Measurements from ENCODE around the gene MBOAT7.
"Not testable (repeated sequence)": the region's sequence is repeated elsewhere in the genome, so short reads cannot be mapped to it uniquely, and the experiment has no call there.

MBOAT7 gene

GRCh38 chr19:54189145-54189734, at the start of gene MBOAT7:
MBOAT7 (minus strand) TSS chr19:54189580; CDS start chr19:54188508, 1,072 bp downstream.
- H3K4me3 ChIP-seq (ENCODE audit: low read length), result peak within 1 kb of the TSS; percentile 79
- H3K9me3 ChIP-seq (ENCODE audit: low read length), result no peaks in the 10 kb centered on the region
- H3K27me3 ChIP-seq (ENCODE audit: insufficient read depth, low read length), result no peaks in the 10 kb centered on the region
- H2AFZ ChIP-seq (ENCODE audit: low read depth, low read length), result peak within 1 kb of the TSS; percentile 52
- H3K4me1 ChIP-seq (ENCODE audit: insufficient read depth, low read length), result peaks cover 19% of the 10 kb centered on the region
- H3K36me3 ChIP-seq (ENCODE audit: insufficient read depth, low read length), result peaks cover 28% of the 10 kb centered on the region

- Histone ChIP-seq H3K4me1 (ENCODE audit: insufficient read depth, low read length) (no peaks in the 10 kb centered on the region), H3K27me3 (ENCODE audit: insufficient read depth, low read length) (no peaks in the 10 kb centered on the region), H3K36me3 (ENCODE audit: insufficient read depth, low read length) (no peaks in the 10 kb centered on the region), H3K4me3 (ENCODE audit: low read length) (no peak overlapping the region), H2AFZ (ENCODE audit: low read depth, low read length) (no peak overlapping the region), H3K9me3 (ENCODE audit: low read length) (peaks cover 11% of the 10 kb centered on the region)
Measured at GRCh38 chr19:54233941-54234340, 44.6 kb upstream of the MBOAT7 start.

- Histone ChIP-seq H3K27me3 (ENCODE audit: insufficient read depth, low read length) (no peaks in the 10 kb centered on the region), H3K36me3 (ENCODE audit: insufficient read depth, low read length) (no peaks in the 10 kb centered on the region), H3K4me1 (ENCODE audit: insufficient read depth, low read length) (no peaks in the 10 kb centered on the region), H2AFZ (ENCODE audit: low read depth, low read length) (no peak overlapping the region), H3K9me3 (ENCODE audit: low read length) (peaks cover 11% of the 10 kb centered on the region), H3K4me3 (ENCODE audit: low read length) (no peak overlapping the region)
Measured at GRCh38 chr19:54231077-54231931, 41.9 kb upstream of the MBOAT7 start.

GRCh38 chr19:54230031-54230430, 40.7 kb upstream of the MBOAT7 start:
- H3K4me3 ChIP-seq (ENCODE audit: low read length), result no peak overlapping the region

GRCh38 chr19:54229146-54229545, 39.8 kb upstream of the MBOAT7 start:
- no peaks in the 10 kb centered on the region for H3K27me3 ChIP-seq (ENCODE audit: insufficient read depth, low read length)
- no peak overlapping the region for H3K4me3 ChIP-seq (ENCODE audit: low read length)
- no peaks in the 10 kb centered on the region for H3K4me1 ChIP-seq (ENCODE audit: insufficient read depth, low read length)
- H3K9me3 ChIP-seq (ENCODE audit: low read length), result peaks cover 5% of the 10 kb centered on the region
- no peaks in the 10 kb centered on the region for H3K36me3 ChIP-seq (ENCODE audit: insufficient read depth, low read length)
- H2AFZ ChIP-seq (ENCODE audit: low read depth, low read length), result no peak overlapping the region

More at GRCh38 chr19:54230031-54230430, 40.7 kb upstream of the MBOAT7 start:
- peaks cover 9% of the 10 kb centered on the region for H3K9me3 ChIP-seq (ENCODE audit: low read length)
- H3K27me3 ChIP-seq (ENCODE audit: insufficient read depth, low read length), result no peaks in the 10 kb centered on the region
- no peak overlapping the region for H2AFZ ChIP-seq (ENCODE audit: low read depth, low read length)
- H3K4me1 ChIP-seq (ENCODE audit: insufficient read depth, low read length), result no peaks in the 10 kb centered on the region
- H3K36me3 ChIP-seq (ENCODE audit: insufficient read depth, low read length), result no peaks in the 10 kb centered on the region

GRCh38 chr19:54224619-54225018, 35.2 kb upstream of the MBOAT7 start:
- H3K36me3 ChIP-seq (ENCODE audit: insufficient read depth, low read length); H2AFZ ChIP-seq (ENCODE audit: low read depth, low read length); H3K27me3 ChIP-seq (ENCODE audit: insufficient read depth, low read length); H3K4me3 ChIP-seq (ENCODE audit: low read length); H3K4me1 ChIP-seq (ENCODE audit: insufficient read depth, low read length); H3K9me3 ChIP-seq (ENCODE audit: low read length): not testable (repeated sequence)

GRCh38 chr19:54223937-54224281, 34.5 kb upstream of the MBOAT7 start:
- H3K4me3 ChIP-seq (ENCODE audit: low read length); H3K4me1 ChIP-seq (ENCODE audit: insufficient read depth, low read length); H2AFZ ChIP-seq (ENCODE audit: low read depth, low read length); H3K9me3 ChIP-seq (ENCODE audit: low read length); H3K36me3 ChIP-seq (ENCODE audit: insufficient read depth, low read length); H3K27me3 ChIP-seq (ENCODE audit: insufficient read depth, low read length): not testable (repeated sequence)

GRCh38 chr19:54223277-54223936, 34.0 kb upstream of the MBOAT7 start:
- not testable (repeated sequence) for H3K4me1 ChIP-seq (ENCODE audit: insufficient read depth, low read length); H3K27me3 ChIP-seq (ENCODE audit: insufficient read depth, low read length); H3K36me3 ChIP-seq (ENCODE audit: insufficient read depth, low read length); H3K9me3 ChIP-seq (ENCODE audit: low read length); H3K4me3 ChIP-seq (ENCODE audit: low read length); H2AFZ ChIP-seq (ENCODE audit: low read depth, low read length)

- not testable (repeated sequence) for H3K4me3 ChIP-seq (ENCODE audit: low read length); H3K27me3 ChIP-seq (ENCODE audit: insufficient read depth, low read length); H3K36me3 ChIP-seq (ENCODE audit: insufficient read depth, low read length); H2AFZ ChIP-seq (ENCODE audit: low read depth, low read length); H3K4me1 ChIP-seq (ENCODE audit: insufficient read depth, low read length); H3K9me3 ChIP-seq (ENCODE audit: low read length)
Measured at GRCh38 chr19:54222474-54223276, 33.3 kb upstream of the MBOAT7 start, which contains the start of gene LILRB3. LILRB3 (minus strand) TSS chr19:54223007; CDS start chr19:54222976, 31 bp downstream.

- not testable (repeated sequence) for H2AFZ ChIP-seq (ENCODE audit: low read depth, low read length); H3K36me3 ChIP-seq (ENCODE audit: insufficient read depth, low read length); H3K4me1 ChIP-seq (ENCODE audit: insufficient read depth, low read length); H3K4me3 ChIP-seq (ENCODE audit: low read length); H3K9me3 ChIP-seq (ENCODE audit: low read length); H3K27me3 ChIP-seq (ENCODE audit: insufficient read depth, low read length)
Measured at GRCh38 chr19:54221947-54222346, 32.6 kb upstream of the MBOAT7 start.

- H3K9me3 ChIP-seq (ENCODE audit: low read length); H2AFZ ChIP-seq (ENCODE audit: low read depth, low read length); H3K27me3 ChIP-seq (ENCODE audit: insufficient read depth, low read length); H3K36me3 ChIP-seq (ENCODE audit: insufficient read depth, low read length); H3K4me1 ChIP-seq (ENCODE audit: insufficient read depth, low read length); H3K4me3 ChIP-seq (ENCODE audit: low read length): not testable (repeated sequence)
Measured at GRCh38 chr19:54219702-54220101, 30.3 kb upstream of the MBOAT7 start.

- Histone ChIP-seq H3K4me3 (ENCODE audit: low read length) (no peak overlapping the region), H3K4me1 (ENCODE audit: insufficient read depth, low read length) (peaks cover 2% of the 10 kb centered on the region), H3K36me3 (ENCODE audit: insufficient read depth, low read length) (no peaks in the 10 kb centered on the region), H2AFZ (ENCODE audit: low read depth, low read length) (no peak overlapping the region), H3K9me3 (ENCODE audit: low read length) (no peaks in the 10 kb centered on the region), H3K27me3 (ENCODE audit: insufficient read depth, low read length) (no peaks in the 10 kb centered on the region)
Measured at GRCh38 chr19:54218960-54219661, 29.7 kb upstream of the MBOAT7 start.

Data from neuron (in vitro differentiated cells).